Breast epithelium (tissue), 4 donors: ENCODE measurements around the gene ACVRL1. TPM values are rescaled to one million over a fixed set of nuclear protein-coding genes. Genes with fewer than 3 reads are reported as not detected.

Experiments used
- DNase-seq, 2 donors: peaks; one replicate each; pipeline ENCODE4 v3.0.0-alpha.2; 2019; ENCODE audit warnings: low spot score in 2 of 2
- H3K27ac ChIP-seq, 2 donors: fragments of 200-600 bp; sonication (generic) in 1 of 2; one replicate each; pipeline ENCODE4 v1.5.1; 2016 to 2019; ENCODE audit warnings: mild to moderate bottlenecking in 1 of 2
- H3K27me3 ChIP-seq, 2 donors: fragments of 200-600 bp; sonication (generic) in 1 of 2; one replicate each; pipeline versions ENCODE4 v1.5.1 to v1.6.0; 2017 to 2019; ENCODE audit warnings: control low read depth in 1 of 2, mild to moderate bottlenecking in 1 of 2
- H3K36me3 ChIP-seq: fragments of 200-600 bp; one replicate; pipeline ENCODE4 v1.5.1; 2019
- H3K4me1 ChIP-seq, 2 donors: fragments of 200-600 bp; sonication (generic); one replicate each; pipeline ENCODE4 v1.5.1; 2016 to 2019; ENCODE audit warnings: control low read depth in 1 of 2
- H3K4me3 ChIP-seq, 3 donors: fragments of 200-600 bp; sonication (generic); 1 replicate in 2 of 3; 2 replicates in 1 of 3; pipeline ENCODE4 v1.5.1; 2016 to 2019; ENCODE audit warnings: mild to moderate bottlenecking in 3 of 3, moderate library complexity in 2 of 3
- H3K9me3 ChIP-seq, 2 donors: fragments of 200-600 bp; sonication (generic) in 1 of 2; one replicate each; pipeline ENCODE4 v1.5.1; 2016 to 2019; ENCODE audit warnings: control low read depth in 1 of 2
- POLR2A ChIP-seq: fragments of 450-650 bp; IDR thresholded peaks from one replicate; pipeline ENCODE4 v1.6.1; 2016; ENCODE audit warnings: antibody characterized with exemption, mild to moderate bottlenecking, moderate library complexity
- POLR2AphosphoS5 ChIP-seq, 3 donors: sonication (generic); formaldehyde crosslinking; IDR thresholded peaks; one replicate each; pipeline ENCODE4 v1.6.1; 2017; ENCODE audit warnings: antibody characterized with exemption in 3 of 3
- intact Hi-C: fragments of 100-400 bp; cut with DNase I; formaldehyde crosslinking; loops from one replicate; pipeline ENCODE4 v1.15.1; 2023; ENCODE audit warnings: low total_unique reads
- total RNA-seq, 3 donors: library from RNA; depleted of rRNA; stranded (reverse); fragments of >200 nt; gene quantifications; one replicate each; pipeline ENCODE4 v1.1.0, GENCODE V29; 2016
- TF ChIP-seq, protein P1 (sequence below), 3 donors: fragments of 450-650 bp; IDR thresholded peaks; one replicate each; pipeline ENCODE4 v1.5.1; 2016 to 2017; ENCODE audit warnings: antibody characterized with exemption in 3 of 3, mild to moderate bottlenecking in 3 of 3, moderate library complexity in 3 of 3

The ACVRL1 gene
- total RNA-seq, 3 donors from 2014 or later: 24.7 to 274 (median 109) TPM

DNA sequence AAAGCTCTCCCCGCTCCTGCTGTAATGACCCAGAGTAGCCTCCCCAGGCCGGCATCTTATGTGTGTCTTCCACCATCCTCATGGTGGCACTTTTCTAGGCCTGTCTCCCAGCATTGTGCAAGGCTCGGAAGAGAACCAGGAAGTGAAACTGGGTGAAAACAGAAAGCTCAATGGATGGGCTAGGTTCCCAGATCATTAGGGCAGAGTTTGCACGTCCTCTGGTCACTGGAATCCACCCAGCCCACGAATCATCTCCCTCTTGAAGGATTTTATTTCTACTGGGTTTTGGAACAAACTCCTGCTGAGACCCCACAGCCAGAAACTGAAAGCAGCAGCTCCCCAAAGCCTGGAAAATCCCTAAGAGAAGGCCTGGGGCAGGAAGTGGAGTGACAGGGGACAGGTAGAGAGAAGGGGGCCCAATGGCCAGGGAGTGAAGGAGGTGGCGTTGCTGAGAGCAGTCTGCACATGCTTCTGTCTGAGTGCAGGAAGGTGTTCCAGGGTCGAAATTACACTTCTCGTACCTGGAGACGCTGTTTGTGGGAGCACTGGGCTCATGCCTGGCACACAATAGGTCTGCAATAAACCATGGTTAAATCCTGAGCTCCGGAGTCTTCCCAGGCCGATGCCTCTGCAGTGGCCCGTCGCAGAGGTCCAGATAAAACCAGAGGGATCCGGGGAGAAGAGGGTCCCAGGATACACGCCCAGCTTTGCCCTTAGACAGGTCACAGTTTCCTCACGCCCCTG lies 15.6 kb downstream of the ACVRL1 start:
- Histone ChIP-seq H3K4me3 (peak overlapping the region; percentile 7 to 47 (median 17)), H3K27me3 (no peaks in the 10 kb centered on the region), H3K36me3 (no peaks in the 10 kb centered on the region), H3K9me3 (no peaks in the 10 kb centered on the region), H3K27ac (peak overlapping the region; percentile 68 to 89), H3K4me1 (peaks cover 0 to 3% of the 10 kb centered on the region in 2 donors)
- DNase-seq: peak in 1 of 2 donors; percentile 62
- TF ChIP-seq, protein P1, sequence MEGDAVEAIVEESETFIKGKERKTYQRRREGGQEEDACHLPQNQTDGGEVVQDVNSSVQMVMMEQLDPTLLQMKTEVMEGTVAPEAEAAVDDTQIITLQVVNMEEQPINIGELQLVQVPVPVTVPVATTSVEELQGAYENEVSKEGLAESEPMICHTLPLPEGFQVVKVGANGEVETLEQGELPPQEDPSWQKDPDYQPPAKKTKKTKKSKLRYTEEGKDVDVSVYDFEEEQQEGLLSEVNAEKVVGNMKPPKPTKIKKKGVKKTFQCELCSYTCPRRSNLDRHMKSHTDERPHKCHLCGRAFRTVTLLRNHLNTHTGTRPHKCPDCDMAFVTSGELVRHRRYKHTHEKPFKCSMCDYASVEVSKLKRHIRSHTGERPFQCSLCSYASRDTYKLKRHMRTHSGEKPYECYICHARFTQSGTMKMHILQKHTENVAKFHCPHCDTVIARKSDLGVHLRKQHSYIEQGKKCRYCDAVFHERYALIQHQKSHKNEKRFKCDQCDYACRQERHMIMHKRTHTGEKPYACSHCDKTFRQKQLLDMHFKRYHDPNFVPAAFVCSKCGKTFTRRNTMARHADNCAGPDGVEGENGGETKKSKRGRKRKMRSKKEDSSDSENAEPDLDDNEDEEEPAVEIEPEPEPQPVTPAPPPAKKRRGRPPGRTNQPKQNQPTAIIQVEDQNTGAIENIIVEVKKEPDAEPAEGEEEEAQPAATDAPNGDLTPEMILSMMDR (IDR thresholded peaks at IDR 0.05): no peak
- TF ChIP-seq POLR2A: no peak
- peak; percentile 42 to 65 (median 64) for TF ChIP-seq POLR2AphosphoS5 (IDR thresholded peaks at IDR 0.05)
- intact Hi-C loops: loop anchor here (5.0 kb wide), 1 partner anchor 891 kb away; no protein-coding TSS in a partner anchor

DNA sequence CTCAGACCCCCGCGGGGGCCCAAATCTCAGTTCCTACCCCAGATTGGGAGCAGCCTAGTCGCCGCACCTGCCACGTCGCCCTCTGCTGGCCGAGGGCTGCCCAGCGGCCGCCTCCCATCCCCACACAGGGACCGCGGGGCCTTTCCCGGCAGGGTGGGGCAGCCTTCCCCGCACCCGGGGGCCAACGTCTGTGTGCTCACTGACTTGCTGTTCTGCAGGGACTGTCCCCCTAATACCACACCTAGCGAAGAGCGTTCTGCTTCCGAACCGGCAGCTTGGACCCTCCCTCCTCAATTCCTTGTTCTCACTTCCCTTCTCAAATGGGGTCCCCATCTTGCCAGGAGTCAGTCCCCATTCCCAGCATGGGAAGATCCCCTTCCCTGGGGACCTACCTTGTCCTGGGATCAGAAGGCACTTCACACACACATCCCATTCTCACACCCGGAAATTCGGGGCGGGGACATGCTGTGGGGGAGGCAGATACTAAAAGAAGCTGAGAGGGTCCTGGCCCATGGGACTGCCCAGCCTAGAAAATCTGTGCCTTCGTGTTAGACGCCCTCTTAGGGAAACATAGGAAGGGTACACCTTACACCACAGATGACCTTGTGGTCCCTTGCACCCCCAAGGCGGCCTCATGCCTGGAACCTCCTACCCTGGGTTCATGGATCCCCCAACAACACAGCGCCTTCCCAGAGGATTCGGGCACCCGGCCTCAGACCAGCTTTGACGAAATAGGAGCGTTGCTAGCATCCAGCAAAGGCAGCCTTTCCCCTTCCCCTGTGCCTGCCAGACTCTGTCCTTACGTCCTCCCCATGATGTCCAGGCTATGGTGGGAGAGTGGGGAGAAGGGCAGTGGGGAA lies 16.4 kb downstream of the ACVRL1 start:
- DNase-seq: peak in 1 of 2 donors; percentile 56
- Histone ChIP-seq H3K36me3 (no peaks in the 10 kb centered on the region), H3K27ac (peak overlapping the region; percentile 68 to 89), H3K4me3 (peak overlapping the region; percentile 7 to 47 (median 17)), H3K9me3 (no peaks in the 10 kb centered on the region), H3K4me1 (peaks cover 0 to 3% of the 10 kb centered on the region in 2 donors), H3K27me3 (no peaks in the 10 kb centered on the region)
- TF ChIP-seq POLR2AphosphoS5 (IDR thresholded peaks at IDR 0.05) (peak in 1 of 3 donors; percentile 21), POLR2A (no peak)
- TF ChIP-seq, protein P1 (IDR thresholded peaks at IDR 0.05): peak in 2 of 3 donors; percentile 40 to 67
- intact Hi-C loops: loop anchor here (5.0 kb wide), 1 partner anchor 891 kb away; no protein-coding TSS in a partner anchor

DNA sequence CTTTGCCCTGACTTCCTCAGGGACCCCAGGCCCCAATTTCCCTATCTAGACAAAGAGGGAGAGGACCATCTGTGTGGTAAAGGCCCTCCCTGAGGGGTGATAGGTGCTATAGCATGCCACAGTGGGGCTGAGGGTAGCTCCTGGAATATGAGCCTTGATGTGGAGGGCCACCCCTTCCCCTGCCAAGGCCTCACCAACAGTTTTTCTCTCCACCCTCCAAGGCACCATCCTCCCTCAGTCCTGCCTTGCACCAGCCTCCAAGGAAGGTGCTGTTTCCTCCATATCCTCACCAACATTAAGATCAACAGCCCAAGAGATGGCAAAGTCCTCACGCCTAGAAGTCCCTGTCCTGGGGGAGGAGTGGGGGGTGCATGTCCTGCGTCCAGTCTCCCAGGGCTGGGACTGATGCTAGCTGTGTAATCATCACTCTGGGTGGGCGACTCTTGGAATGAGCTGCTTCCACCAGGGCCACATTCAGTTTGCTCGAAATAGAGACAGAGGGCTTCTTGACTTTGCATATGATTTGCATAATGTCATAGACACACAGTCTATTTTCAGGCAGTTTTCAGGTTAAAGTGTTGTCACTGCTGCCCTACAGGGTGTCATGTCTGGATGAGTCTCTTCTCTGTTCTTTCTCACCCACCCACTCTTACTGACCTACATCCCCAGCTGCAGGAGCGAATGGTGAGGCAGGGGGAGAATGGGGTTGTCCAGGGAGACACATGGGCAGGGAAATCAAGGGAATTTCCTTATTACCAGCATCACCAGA lies 17.4 kb downstream of the ACVRL1 start:
- Histone ChIP-seq H3K27ac (no peak overlapping the region), H3K36me3 (no peaks in the 10 kb centered on the region), H3K27me3 (no peaks in the 10 kb centered on the region), H3K9me3 (no peaks in the 10 kb centered on the region), H3K4me3 (no peak overlapping the region), H3K4me1 (peaks cover 0 to 3% of the 10 kb centered on the region in 2 donors)
- intact Hi-C loops: loop anchor here (5.0 kb wide), 1 partner anchor 892 kb away; no protein-coding TSS in a partner anchor
- peak in 1 of 2 donors; percentile 33 for DNase-seq
- TF ChIP-seq POLR2A: no peak
- TF ChIP-seq, protein P1 (IDR thresholded peaks at IDR 0.05): no peak
- no peak for TF ChIP-seq POLR2AphosphoS5 (IDR thresholded peaks at IDR 0.05)

DNA sequence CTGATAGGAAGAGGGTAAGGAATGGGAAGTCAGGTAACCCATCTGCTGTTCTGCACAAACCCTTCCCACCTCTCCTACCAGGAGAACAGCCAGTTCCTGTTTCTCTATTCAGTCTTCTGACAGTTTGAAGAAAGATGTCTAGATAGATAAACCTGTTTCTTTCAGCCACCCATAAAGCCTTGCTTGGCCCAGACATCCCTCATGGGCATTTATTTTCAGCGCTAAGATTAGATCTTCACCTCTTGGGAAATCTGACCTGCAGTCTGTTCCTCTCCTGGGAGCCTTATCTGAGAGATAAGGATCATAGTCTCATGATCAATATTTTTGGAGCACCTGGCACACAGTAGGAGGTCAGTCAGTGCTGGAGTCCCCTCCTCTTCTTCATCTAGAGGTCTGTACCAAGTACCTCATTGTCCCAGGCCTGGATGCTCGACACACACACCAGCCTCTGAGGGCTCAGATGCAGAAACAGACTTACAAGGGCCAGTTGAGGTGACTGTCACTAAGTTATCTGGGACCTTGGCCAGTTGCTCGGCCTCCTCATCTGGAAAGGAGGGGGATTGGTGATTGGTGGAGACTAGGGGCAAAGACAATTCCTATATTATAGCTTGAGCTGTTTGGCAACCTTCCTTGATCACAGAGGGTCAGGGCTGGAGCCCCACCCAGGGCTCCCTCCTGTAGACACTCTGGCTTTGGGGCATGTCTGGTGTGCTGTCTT lies 18.2 kb downstream of the ACVRL1 start:
- no peak for DNase-seq
- no peak overlapping the region for H3K27ac ChIP-seq
- intact Hi-C loops: no loop called here
- no peak for TF ChIP-seq POLR2AphosphoS5 (IDR thresholded peaks at IDR 0.05)
- H3K4me1 ChIP-seq: peaks cover 0 to 3% of the 10 kb centered on the region in 2 donors
- H3K36me3 ChIP-seq: no peaks in the 10 kb centered on the region
- H3K9me3 ChIP-seq: no peaks in the 10 kb centered on the region
- H3K4me3 ChIP-seq: no peak overlapping the region
- no peaks in the 10 kb centered on the region for H3K27me3 ChIP-seq
